ENCODE measurements around the gene LRCH1.

GRCh38 chr13:46655377-46656180 is 102.6 kb downstream of the LRCH1 start:
- TF ChIP-seq EP300 (IDR thresholded peaks at IDR 0.05): no peak
- no peak for TF ChIP-seq CTCF (IDR thresholded peaks at IDR 0.05)
